HFF-Myc (cell line): ENCODE results near the gene ARID2.

Experiments used
- DNase-seq: peaks from one replicate; pipeline ENCODE4 v3.0.0-alpha.2; 2011; ENCODE audit warnings: low read depth; ENCODE audit errors: extremely low read depth
- H3K4me3 ChIP-seq: replicated peaks from 2 replicates; pipeline ENCODE4 v1.5.1; 2011; ENCODE audit warnings: low read depth, mild to moderate bottlenecking, control low read depth, low read length
- CTCF ChIP-seq: IDR thresholded peaks from 2 replicates; pipeline ENCODE4 v1.5.1; 2012; ENCODE audit warnings: mild to moderate bottlenecking, low read depth, low read length, control low read depth; ENCODE audit errors: missing control alignments

Gene ARID2

DNA sequence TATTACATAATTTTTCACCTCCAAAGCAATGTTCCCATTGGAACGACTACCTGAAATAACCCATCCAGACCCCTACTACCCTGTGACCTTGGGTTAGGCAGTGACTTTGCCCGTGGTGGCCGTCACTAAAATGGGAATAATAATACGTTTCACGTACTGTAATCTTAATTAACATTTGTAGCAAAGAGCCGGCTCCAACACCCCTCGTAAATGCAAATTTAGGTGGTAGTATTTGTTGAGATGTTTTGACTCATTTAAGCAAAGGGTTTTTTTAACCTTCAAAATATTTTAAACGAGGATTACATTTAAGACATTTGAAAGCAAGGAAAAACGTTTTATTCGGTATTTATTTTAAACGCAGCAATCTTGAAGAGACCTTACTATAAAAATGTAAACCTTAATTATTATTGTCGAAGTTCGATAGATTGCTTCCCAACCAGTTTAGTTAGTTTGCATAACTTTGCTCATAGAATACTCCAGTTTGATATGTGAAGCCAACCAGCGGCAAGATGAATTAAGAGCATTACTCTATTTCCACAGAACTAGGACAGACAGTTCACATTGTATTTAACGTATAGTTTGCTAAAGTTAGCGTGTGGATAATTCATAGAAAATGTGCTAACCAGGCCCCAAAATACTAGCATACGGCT lies 1.4 kb upstream of the ARID2 start:
- no peak for TF ChIP-seq CTCF
- peak overlapping the region; percentile 63 for H3K4me3 ChIP-seq
- no peak for DNase-seq

GRCh38 chr12:45728630-45729232 lies 775 bp upstream of the ARID2 start:
- peak; percentile 78 for DNase-seq
- peak; percentile 75 for TF ChIP-seq CTCF
- peak overlapping the region; percentile 63 for H3K4me3 ChIP-seq

- peak overlapping the region; percentile 63 for H3K4me3 ChIP-seq
- no peak for TF ChIP-seq CTCF
- DNase-seq = no peak
These were observed 510 bp downstream of the ARID2 start for GRCh38 chr12:45730084-45730347.

DNA sequence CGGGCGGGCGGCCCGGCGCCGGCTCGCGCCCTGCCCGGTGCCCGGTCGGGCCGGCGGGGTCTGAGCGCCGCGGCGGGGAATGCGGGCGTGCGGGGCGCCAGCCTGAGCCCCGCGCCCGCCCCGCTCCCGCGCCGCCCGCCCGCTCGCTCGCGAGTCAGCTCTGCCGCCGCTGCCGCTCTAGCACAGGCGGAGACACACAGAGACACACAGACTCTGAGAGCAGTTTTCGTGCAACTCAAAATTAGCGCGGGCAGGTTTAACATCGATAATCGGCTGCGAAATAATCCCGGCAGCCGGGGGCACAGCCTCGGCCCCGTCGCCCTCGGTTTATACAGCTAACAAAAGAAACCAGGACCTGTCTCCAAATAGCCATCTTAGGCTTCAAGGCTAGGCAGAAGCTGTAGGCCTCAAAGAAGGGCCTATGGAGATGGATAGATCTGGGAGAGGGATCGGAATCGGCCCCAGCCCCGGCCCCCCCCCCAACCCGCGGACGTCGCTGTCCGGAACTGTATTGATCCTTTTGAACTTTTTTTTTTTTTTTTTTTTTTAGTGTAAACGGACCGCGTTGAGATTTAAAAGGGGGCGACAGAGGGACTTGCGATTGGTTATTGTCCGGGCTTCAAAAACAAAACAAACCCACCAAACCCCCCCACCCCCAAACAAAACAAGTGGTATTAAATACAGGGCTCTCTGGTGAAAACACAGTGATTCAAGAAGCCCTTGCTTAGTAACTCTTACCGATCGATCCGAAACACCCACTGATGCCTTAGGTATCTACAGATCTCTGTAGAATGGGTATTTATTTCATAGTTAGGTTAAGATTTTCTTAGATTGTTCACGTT lies 1.1 kb downstream of the ARID2 start:
- peak overlapping the region; percentile 63 for H3K4me3 ChIP-seq
- no peak for TF ChIP-seq CTCF
- DNase-seq = no peak

DNA sequence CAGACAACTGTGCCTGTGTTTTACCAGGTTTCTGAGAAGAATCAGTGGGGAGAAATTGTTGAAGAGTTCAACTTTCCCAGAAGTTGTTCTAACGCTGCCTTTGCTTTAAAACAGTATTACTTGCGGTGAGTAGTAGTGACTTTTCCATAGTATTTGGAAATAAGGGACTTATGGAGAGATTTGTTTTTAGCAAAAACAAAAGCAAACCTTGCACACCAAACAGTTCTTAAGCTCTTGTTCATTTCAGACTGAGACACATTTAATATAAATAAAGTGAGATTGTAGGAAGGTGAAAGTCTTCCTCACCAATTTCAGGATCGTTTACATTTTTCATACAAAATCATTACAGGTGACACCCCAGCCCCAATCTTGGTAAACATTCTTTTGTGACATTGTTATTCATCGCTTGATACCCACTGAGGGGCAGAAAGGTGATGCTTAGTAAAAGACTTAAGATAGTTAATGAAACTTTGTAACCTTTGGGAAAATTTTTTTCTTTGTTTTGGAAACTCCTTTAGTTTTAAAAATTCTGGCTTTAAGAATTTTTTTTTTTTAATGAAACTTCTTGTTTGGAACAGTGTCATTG lies 1.8 kb downstream of the ARID2 start:
- DNase-seq = no peak
- H3K4me3 ChIP-seq = peak overlapping the region; percentile 63
- TF ChIP-seq CTCF = no peak

GRCh38 chr12:45732250-45732649 lies 2.7 kb downstream of the ARID2 start:
- peak overlapping the region; percentile 63 for H3K4me3 ChIP-seq
- no peak for TF ChIP-seq CTCF
- no peak for DNase-seq
